Measurements from ENCODE around the gene BCAT1.
"Not testable (repeated sequence)": the region's sequence is repeated elsewhere in the genome, so short reads cannot be mapped to it uniquely, and the experiment has no call there.

Gene BCAT1

DNA sequence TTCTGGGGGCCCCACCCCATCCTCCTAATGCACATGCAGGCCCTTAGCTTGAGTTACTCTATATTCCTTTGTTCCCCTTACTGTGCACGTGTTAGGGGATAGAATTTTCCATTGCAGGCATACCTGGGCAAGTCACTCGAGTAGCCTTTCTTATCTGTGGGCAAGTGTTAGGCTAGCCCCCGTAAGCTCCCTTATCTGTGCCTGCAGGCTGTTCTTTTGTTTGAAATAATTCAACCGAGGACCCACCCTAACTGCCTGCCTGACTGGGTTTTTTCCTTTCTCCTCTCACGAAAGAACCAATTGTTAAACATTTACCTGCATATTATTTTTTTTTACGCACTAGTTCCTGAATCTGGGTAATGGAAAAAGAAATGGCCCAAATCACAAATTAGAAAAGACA lies 21.3 kb upstream of the BCAT1 start:
- TF ChIP-seq, protein P1, sequence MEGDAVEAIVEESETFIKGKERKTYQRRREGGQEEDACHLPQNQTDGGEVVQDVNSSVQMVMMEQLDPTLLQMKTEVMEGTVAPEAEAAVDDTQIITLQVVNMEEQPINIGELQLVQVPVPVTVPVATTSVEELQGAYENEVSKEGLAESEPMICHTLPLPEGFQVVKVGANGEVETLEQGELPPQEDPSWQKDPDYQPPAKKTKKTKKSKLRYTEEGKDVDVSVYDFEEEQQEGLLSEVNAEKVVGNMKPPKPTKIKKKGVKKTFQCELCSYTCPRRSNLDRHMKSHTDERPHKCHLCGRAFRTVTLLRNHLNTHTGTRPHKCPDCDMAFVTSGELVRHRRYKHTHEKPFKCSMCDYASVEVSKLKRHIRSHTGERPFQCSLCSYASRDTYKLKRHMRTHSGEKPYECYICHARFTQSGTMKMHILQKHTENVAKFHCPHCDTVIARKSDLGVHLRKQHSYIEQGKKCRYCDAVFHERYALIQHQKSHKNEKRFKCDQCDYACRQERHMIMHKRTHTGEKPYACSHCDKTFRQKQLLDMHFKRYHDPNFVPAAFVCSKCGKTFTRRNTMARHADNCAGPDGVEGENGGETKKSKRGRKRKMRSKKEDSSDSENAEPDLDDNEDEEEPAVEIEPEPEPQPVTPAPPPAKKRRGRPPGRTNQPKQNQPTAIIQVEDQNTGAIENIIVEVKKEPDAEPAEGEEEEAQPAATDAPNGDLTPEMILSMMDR (IDR thresholded peaks at IDR 0.05) = no peak
- no peaks in the 10 kb centered on the region for H3K36me3 ChIP-seq

DNA sequence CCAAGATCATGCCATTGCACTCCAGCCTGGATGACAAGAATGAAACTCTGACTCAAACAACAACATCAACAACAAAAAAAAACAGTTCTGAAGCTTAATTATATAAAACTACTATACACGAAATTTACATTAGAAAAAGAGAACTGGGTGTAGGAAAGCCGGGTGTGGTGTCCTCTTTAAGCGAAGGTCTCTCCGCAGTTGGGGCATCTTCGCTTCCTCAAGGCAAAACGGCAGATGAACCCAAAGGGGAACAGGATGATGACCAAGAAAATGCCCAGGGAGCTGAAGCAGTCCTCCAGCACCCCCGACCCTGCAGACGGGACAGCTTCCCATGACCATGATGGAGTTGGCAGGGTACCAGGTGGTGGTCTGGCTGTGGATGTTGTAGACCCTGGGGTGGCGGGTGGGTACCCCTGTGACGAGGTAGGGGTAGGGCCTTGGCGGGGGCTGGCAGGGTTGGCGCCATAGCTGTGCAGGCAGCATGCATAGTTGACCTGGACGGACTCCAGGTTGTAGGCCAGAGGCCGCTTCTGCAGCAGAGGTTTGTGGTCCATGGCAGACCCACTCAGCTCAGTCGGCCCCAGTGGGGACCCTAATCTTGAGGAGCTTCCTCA lies 18.2 kb upstream of the BCAT1 start:
- Histone ChIP-seq H3K9me3 (no peaks in the 10 kb centered on the region), H3K27ac (no peak overlapping the region), H3K4me3 (ENCODE audit: low read depth in 1 of 2, low read length in 1 of 2) (no peak overlapping the region), H3K4me1 (ENCODE audit: control insufficient read depth in 1 of 2, insufficient read depth in 1 of 2, low read depth in 1 of 2, low read length in 1 of 2) (no peaks in the 10 kb centered on the region), H3K27me3 (no peaks in the 10 kb centered on the region), H3K36me3 (no peaks in the 10 kb centered on the region)
- TF ChIP-seq, protein P1 (IDR thresholded peaks at IDR 0.05) = no peak

More for the DNA sequence above, 21.3 kb upstream of the BCAT1 start:
- Histone ChIP-seq H3K27ac (no peak overlapping the region), H3K4me3 (ENCODE audit: low read depth in 1 of 2, low read length in 1 of 2) (no peak overlapping the region), H3K27me3 (no peaks in the 10 kb centered on the region), H3K9me3 (no peaks in the 10 kb centered on the region), H3K4me1 (ENCODE audit: control insufficient read depth in 1 of 2, insufficient read depth in 1 of 2, low read depth in 1 of 2, low read length in 1 of 2) (no peaks in the 10 kb centered on the region)

DNA sequence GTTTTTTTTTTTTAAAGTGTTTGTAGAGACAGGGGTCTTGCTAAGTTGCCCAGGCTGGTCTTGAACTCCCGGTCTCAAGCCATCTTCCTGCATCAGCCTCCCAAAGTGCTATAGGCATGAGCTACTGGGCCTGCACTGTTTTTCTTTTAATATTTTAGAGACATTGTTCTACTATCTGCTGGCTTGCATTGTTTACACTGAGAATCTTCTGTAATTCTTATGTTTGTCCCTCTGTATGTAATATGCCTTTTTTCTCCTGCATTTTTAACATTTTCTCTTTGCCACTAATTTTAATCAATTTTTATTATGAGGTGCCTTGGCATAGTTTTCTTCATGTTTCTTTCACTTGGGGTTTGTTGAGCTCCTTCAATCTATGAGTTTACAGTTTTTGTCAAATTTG lies 15.4 kb upstream of the BCAT1 start:
- TF ChIP-seq, protein P1 (IDR thresholded peaks at IDR 0.05) = no peak
- H3K27me3 ChIP-seq = no peaks in the 10 kb centered on the region
- H3K36me3 ChIP-seq = no peaks in the 10 kb centered on the region
- no peak overlapping the region for H3K27ac ChIP-seq
- H3K4me3 ChIP-seq (ENCODE audit: low read depth in 1 of 2, low read length in 1 of 2) = no peak overlapping the region
- H3K9me3 ChIP-seq = no peaks in the 10 kb centered on the region
- H3K4me1 ChIP-seq (ENCODE audit: control insufficient read depth in 1 of 2, insufficient read depth in 1 of 2, low read depth in 1 of 2, low read length in 1 of 2) = no peaks in the 10 kb centered on the region

DNA sequence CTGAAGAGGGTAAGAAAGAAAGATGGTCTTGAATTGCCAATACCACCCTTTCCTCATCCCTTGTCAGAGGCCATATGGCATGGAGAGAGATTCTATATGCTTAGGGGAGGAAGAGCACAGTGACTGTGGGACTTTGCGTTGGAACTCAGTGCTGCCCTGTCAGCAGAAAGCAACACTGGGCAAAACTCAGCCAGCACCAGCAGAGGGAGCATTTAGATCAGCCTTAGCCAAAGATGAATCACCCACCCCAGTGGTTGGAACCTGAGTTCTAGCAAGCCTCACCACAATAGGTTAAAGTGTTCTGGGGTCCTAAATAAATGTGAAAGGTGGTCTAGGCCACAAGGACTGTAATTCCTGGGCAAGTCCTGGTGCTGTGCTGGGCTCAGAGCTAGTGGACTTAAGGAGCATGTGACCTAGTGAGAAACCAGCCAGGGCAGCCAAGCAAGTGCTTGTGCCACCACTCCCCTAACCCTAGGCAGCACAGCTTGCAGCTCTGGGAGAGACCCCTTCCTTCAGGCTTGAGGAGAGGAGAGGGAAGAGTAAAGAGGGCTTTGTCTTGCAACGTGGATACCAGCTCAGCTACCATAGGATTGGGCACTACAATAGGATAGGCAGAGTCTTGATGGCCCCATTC lies 11.4 kb upstream of the BCAT1 start:
- no peak overlapping the region for H3K4me3 ChIP-seq (ENCODE audit: low read depth in 1 of 2, low read length in 1 of 2)
- H3K9me3 ChIP-seq = no peaks in the 10 kb centered on the region
- H3K27me3 ChIP-seq = no peaks in the 10 kb centered on the region
- no peaks in the 10 kb centered on the region for H3K4me1 ChIP-seq (ENCODE audit: control insufficient read depth in 1 of 2, insufficient read depth in 1 of 2, low read depth in 1 of 2, low read length in 1 of 2)
- H3K36me3 ChIP-seq = no peaks in the 10 kb centered on the region
- TF ChIP-seq, protein P1 (IDR thresholded peaks at IDR 0.05) = no peak
- no peak overlapping the region for H3K27ac ChIP-seq

DNA sequence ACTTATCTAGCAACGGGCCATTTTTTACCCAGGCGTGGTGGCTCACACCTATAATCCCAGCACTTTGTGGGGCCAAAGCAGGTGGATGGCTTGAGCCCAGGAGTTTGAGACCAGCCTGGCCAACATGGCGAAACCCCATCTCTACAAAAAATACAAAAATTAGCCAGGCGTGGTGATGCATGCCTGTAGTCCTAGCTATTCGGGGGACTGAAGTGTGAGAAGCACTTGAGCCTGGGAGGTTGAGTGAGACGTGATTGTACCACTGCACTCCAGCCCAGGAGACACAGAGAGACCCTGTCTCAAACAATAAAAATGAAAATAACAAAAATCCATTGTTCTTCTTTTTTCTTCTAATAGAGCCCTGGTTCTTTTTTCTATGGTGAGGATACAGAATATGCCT lies 7.5 kb upstream of the BCAT1 start:
- H3K27me3 ChIP-seq; H3K27ac ChIP-seq; H3K36me3 ChIP-seq; H3K4me1 ChIP-seq (ENCODE audit: control insufficient read depth in 1 of 2, insufficient read depth in 1 of 2, low read depth in 1 of 2, low read length in 1 of 2); H3K4me3 ChIP-seq (ENCODE audit: low read depth in 1 of 2, low read length in 1 of 2); H3K9me3 ChIP-seq: not testable (repeated sequence)

DNA sequence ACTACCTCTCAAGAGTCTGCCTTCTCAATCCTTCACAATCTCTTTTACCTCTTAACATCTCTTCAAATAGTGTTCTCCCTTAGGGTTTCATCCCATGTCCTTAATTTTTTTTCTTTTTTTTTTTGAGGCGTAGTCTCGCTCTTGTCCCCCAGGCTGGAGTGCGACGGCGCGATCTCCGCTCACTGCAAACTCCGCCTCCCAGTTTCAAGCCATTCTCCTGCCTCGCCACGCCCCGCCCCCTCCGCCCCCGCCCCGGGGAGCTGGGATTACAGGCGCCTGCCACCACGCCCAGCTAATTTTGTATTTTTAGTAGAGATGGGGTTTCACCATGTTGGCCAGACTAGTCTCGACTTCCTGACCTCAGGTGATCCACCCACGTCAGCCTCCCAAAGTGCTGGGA lies 7.0 kb upstream of the BCAT1 start:
- Histone ChIP-seq H3K27me3 (no peaks in the 10 kb centered on the region), H3K4me1 (ENCODE audit: control insufficient read depth in 1 of 2, insufficient read depth in 1 of 2, low read depth in 1 of 2, low read length in 1 of 2) (no peaks in the 10 kb centered on the region), H3K36me3 (no peaks in the 10 kb centered on the region), H3K4me3 (ENCODE audit: low read depth in 1 of 2, low read length in 1 of 2) (no peak overlapping the region), H3K9me3 (no peaks in the 10 kb centered on the region), H3K27ac (no peak overlapping the region)
- TF ChIP-seq, protein P1 (IDR thresholded peaks at IDR 0.05) = no peak

Data from neutrophil (primary cell).